Measurements from ENCODE around the gene C1orf167.

C1orf167 gene, protein sequence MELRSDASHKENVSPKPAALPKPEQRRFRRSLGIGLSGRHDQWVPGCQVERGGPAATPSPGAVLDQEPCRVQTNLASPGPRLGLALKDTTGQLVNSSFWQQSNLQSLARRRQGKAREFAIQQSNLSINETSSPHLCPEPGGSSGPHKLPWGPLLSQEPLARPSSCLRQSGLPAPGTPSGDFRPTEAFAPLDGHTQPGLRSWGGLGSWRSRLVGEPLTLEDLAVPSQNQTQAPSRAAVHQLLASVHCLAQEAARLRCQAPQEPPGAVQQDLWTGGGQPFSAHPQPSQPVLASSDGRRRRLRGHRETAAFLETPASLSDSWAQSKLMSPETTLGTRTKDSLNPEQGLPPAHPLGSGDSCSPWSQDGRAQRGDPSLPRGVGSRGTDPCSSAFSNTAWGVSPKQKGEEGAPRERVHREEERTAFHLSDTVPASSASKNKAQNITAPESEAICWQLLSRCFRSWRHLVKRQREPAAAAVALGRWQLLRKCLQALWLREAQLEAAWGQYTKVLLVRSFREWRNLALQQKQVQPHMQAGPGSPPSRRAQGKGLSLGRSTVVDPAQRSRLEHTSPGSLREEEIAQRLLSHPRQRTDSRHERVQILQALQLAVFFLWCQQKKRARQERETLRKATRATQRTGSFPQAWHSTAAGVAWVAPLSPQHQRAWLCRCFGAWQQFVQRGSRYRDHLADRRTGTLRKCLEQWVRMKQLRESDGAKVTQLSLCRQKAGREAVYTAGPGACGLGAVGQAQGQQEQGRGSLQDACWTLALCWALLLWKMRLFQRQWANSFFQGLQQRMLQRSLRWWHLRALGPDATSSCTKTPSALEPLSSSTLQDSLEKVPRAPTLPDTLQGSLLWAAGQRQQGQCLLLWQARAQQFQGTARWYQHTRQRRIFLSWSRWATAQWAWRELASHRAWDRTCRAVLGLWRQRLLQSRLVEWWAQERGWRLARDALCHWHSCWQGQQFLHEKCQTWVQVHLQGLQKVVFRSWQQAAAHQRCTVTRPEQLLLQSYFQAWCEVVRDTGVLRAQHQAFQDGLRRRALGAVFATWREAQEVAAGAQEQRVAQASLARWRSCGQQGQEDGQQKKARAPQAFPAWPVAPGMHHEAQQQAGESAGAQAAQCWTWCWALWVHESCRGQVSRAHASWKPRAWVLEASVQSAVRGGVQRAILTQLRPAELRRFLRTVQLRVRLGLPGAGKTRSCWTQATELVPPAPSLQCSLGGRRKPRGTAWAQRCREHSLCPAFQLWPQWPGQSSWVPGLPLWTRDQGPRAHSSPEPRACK (N-terminal part only)

DNA sequence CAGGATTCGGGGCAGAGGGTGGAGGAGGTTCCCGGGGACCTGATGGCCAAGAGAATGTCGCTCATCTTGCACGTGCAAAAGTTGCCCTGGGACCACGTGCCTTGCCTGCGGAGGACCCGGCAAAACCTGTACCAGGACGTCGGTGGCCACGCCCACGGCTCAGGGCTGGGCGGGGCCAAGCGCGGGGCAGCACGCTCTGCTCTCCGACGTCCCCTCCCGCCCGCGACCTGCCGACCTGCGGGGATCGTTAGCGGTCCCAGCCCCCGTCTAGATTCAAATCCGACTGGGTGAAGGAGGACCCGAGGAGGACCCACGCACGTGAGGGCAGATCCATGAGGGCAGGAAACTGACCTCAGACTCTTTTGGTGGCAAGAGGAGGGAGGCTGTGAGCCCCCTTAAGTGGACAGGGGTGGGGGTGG, at the start of gene C1orf167:
Gene C1orf167 (plus strand): TSS at position 206 of the 419 bp plus-strand sequence. CDS start 2,208 bp downstream, outside the sequence.
- no peak for DNase-seq

DNA sequence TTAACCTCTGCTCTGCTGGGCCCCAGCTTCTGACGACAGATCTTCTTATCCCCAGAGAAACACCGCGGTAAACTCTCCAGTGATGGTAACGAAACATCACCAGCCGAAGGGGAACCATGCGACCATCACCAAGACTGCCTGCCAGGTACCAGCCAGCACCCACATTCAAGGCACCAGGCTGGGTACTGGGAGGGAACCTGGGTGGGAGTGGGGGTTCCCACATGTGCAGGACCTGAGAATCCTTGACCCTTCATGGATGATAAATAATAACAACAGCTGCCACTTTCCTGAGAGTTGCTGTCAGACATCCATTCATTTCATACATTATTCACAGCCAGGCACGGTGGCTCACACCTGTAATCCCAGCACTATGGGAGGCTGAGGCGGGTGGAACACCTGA, 49.7 kb upstream of the C1orf167 start:
- no peak for DNase-seq

DNA sequence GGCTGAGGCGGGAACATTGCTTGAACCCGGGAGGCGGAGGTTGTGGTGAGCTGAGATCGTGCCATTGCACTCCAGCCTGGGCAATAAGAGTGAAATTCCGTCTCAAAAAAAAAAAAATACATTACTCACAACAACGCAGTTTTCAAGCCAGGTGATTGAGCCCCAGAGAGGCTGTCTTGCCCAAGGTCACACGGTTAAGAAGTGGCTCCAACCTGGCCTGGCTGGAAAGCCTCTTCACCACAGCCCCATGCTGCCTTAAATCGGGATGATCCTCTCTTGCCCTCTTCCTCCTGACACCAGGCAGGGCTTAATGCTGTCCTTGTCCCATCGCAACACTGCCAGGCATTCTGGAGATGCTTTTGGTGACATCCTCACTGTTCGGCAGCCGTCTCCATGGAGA, 48.9 kb upstream of the C1orf167 start:
- DNase-seq, result no peak

DNA sequence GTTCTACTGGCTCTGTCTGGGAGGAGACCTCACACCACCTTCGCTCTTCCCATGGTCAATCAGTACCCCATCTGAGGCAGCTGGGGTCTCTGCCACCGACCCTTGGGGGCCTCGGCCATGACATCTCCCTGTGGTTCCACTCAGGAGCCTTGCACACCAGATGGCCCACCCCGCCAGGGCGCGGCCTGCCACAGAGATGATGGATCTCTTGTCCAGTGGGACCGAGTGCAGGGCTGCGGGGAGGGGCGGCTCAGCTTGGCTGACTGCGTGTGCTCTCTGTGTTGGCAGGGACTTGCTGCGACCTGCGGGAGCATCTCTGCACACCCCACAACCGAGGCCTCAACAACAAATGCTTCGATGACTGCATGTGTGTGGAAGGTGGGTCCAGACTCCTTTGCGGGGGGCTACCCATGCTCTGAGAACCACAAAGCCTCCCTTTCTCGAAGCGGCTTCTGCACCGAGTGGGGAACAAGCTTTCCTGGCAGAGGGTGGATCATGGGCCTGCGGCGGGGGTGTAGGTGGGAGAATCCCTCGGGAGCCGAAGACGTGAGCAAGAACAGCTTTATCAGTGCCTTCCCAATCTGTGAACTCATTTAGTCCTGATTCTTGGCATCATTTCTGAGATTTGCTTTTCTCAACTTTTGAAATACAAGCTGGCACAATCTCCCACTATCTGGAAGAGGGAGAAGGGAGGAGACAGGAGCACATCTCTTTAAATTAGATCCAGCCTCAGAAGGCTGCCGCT, 47.0 kb upstream of the C1orf167 start:
- no peak for DNase-seq

DNA sequence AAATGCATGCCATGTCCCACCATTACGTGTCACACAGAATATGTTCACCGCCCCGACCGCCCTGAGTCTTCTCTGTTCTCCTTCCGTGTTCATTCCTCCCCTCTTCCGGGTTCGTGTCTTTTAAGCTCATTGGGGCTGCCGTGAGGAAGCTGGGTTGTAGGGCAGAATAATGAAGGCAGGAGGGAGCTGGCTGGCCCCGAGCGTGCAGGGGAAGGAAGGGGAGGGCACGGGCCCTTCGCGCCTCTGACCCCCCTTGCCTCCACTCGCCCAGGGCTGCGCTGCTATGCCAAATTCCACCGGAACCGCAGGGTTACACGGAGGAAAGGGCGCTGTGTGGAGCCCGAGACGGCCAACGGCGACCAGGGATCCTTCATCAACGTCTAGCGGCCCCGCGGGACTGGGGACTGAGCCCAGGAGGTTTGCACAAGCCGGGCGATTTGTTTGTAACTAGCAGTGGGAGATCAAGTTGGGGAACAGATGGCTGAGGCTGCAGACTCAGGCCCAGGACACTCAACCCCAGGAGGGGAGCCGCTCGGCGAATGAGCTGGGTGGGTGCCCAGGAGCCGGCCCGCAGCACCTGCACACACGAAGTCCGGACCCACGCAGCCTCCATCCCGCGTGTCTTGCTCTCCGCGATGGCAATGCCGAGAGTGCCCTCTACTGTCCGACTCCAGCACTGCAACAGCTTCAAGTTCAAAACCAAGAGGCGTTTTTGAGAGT, 42.5 kb upstream of the C1orf167 start:
- peak; percentile 68 for DNase-seq

DNA sequence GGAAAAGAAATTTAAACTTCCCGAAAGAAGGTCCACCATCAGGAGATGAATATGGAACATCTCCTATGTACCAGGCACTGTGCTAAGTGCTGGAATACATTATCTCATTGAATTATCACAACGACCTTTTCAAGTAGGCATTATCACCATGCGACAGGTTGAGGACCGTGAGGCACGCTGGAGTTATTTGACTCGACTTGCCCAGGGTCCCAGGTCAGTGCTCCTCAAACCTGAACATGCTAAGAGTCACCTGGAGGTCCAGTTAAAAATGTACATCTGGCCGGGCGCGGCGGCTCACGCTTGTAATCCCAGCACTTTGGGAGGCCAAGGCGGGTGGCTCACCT, 42.0 kb upstream of the C1orf167 start:
- DNase-seq, result no peak

DNA sequence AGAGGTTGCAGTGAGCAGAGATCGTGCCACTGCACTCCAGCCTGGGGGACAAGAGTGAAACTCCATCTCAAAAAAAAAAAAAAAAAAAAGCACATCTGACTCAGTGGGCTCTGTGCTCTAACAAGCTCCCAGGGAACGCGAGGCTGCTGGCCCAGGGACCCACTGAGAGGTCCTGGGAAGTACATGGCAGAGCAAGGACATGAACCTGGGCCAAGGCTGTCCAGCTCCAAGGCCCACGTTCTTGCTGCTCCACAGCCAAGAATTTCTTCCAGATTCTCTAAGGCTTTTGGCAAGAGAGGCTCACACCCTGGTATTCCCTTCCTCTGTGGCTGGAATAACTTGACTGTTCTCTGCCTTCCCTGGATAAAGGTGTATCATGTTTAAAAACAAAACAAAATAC, 41.5 kb upstream of the C1orf167 start:
- no peak for DNase-seq

DNA sequence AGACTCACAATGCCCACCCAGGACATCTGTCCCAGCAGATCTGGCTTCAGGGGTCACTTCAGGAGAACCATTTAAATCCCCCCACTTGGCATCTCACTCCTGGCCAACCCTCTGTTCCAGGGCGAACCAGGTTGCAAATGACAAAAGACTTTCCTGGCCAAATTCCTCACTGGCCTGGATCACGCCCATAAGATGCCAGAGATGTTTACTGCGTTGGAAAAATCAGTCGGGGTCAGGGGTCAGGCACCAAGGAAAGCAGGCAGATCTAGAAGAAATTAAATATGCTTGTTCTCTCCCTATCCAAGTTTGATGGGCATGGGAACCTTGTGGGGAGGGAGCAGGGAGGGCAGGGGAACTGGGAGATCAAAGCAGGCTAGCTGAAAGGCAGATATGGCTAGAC, 40.7 kb upstream of the C1orf167 start:
- no peak for DNase-seq

DNA sequence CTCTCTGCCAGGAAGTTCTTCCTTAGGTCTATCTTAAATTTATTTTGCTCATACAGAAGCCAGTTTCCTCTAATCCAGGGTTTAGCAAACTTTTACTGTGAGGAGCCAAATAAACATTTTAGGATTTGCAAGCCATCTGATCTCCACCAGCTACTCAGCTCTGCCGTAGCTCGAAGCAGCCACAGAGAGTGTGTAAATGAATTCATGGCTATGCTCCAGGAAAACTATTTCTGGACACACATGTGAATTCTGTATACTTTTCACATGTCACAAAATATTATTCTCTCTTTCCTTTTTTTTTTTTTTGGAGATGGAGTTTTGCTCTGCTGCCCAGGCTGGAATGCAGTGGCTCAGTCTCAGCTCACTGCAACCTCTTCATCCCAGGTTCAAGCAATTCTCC, 39.5 kb upstream of the C1orf167 start:
- no peak for DNase-seq

DNA sequence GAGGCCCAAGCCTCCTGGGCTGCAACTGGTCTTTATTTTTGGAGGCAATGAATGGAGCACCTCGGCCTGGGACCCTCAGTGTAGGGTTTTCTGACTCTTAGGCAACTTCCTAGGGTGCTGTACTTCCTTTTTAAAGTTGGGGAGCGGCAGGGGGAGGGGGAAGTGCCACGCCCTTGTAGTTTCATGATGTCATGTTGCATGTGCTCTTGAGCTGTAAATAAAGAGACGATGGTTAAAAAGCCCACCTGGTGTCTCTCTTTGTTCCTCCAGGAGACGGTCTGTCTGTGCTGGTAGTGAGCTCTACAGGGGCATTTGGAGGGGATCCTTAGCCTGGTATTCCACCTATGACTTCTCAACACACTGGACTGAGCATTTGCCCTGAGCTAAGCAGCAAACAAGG, 36.4 kb upstream of the C1orf167 start:
- DNase-seq, result no peak

DNA sequence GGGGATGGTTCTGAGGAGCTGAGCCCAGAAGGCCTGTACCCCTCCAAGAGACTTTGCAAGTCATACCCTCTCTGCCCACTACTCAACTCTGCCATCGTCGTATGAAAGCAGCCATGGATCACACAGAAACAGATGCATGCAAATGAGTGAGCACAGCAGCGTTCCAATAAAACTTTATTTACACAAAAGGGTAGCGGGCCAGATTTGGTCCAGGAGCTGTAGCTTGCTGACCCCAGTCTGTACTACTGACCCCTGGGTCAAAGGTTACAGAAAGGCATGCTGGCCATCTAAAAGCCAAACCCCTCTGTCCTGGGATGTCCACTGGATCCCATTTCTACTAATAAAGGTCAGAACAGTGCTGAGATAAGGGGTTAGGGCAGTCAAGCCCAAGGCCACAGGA, 34.9 kb upstream of the C1orf167 start:
- DNase-seq, result no peak

DNA sequence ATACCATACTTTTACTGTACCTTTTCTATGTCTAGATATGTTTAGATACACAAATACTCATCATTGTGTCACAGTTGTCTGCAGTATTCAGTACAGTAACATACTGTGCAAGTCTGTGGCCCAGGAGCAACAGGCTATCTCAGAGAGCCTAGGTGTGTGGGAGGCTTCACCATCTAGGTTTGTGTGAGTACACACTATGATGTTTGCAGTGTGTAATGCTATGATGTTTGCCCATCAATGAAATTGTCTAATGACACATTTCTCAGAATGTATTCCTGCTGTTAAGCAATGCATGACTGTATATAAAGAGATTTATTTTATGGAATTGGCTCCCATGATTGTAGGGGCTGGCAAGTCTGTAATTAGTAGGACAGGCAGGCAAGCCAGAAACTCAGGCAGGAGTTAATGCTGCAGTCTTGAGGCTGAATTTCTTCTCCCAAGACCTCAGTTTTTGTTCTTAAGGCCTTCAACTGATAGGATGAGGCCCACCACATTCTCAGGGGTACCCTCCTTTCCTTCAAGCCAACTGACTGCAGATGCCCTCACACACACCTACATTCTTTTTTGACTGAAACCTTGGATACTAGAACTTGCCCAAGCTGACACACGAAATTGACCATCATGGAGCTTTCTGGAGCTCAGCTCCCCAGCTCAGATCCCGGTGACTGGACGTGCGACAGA, 33.7 kb upstream of the C1orf167 start:
- no peak for DNase-seq

DNA sequence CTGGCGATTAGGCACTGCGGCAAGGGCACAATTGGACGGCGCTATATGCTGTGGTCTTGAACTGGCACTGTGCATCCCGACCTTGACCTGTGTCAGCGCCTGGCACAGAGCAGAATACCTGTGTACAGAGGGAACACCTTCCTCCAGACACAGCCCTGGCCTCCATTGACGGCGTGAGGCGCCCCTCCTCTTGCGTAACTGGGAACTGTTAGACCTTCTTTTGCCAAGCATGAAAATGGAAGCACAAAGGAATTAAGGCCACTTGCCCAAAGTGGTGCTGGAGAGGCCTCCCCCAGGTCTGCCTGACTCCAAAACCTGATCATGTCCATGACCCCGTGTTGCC, 32.9 kb upstream of the C1orf167 start:
- DNase-seq, result no peak

DNA sequence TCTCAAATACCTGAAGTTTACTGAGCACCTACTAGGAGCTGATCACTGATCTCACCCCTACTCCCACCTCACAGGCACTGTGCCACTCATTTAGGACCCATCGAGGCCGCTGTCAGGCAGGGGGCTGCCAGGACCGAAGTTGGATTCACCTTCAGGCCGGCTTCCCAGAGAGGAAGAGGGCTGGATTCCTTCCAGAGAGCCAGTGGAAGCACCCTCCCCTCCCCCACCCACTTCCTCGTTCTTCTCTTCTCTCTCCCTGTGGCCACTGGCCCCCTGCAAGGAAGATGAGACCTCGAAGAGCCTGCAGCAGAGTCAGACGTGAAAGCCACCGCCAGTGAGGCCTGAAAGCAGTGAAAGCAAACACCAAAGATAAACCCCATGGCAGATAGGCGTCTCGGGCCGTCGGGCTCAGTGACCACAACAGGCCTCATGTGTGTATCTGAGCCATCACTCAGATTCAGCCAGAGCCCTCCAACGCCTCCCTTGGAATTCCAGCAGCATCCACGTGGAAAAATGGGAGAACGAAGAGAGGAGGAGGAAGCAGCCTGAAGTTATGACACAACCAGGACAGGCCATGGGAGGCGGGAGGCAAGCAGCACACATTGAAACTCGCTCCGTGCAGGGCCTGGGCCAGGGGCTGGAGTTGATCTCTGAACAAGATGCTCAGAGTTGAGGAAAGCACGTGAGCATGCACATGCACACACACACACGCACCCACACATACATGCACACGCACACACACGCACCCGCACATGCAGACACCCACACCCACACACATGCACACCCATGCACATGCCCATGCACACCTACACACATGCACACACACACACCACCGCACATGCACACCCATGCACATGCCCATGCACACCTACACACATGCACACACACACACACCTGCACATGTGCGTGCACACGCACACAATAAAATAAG, 32.2 kb upstream of the C1orf167 start:
- DNase-seq, result no peak

DNA sequence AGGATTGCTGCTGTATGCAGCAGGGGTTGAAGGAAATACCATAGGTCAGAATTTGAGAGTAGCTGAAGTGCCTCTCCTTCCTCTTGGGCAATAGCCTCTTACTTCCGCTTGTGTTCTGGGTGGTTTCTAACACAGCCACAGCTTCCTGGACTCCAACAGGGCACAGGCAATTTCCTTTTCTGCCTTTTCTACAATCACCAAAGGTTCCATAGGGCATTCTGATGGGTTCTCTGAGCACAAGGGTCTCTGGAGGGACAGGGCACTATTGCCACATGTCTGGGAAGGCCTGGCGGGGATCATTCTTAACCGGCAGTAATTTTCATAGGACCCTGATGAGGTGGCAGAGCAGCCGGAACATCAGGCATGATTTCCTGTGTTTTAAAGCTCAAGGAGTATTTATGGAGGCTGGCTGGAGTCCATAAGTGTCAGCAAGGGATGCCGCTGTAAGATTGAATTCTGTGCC, 31.5 kb upstream of the C1orf167 start:
- DNase-seq, result no peak

DNA sequence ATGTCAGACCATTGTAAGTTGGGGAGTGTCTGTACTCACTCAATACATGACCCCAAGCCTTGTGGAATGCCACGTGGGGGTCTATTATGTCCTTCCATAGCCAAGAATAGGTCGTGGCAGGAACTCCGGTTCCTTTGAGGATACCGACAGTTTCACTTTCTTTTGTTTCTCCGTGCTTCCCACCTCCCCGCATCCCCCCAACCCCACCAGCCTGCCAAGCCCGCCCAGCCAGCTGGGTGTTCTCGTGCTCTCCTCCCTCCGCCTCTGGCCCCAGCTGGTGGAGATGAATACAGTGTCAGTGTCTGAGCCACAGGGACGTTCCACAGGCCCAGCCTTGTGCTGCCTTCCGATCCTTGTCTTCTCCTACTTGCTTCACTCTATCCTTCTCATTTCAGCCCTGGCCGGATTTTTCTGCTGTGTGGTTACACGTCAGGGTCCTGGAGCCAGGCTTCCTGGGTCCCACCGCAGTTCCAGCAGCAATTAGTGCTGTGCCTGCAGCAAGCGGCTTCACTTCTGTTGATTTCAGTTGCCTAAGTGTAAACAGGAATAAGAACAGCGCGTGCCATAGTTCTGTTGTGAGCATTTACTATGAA, 30.2 kb upstream of the C1orf167 start:
- peak; percentile 79 for DNase-seq

DNA sequence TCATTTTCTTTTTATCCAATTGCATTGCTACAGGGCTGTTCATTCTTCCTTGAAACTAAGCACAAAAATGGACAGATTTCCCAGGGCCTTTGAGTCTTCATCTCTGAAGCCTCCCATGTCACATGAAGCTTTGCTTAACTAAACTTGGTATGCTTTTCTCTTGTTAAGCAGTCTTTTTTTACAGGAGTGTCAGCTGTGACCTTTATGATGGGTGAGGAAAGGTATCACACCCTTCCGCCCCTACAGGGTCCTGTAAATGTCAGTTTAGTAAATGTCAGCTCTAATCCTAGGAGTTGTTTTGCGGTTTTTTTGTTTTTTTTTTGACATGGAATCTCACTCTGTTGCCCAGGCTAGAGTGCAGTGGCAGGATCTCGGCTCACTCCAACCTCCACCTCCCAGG, 28.7 kb upstream of the C1orf167 start:
- DNase-seq, result no peak

DNA sequence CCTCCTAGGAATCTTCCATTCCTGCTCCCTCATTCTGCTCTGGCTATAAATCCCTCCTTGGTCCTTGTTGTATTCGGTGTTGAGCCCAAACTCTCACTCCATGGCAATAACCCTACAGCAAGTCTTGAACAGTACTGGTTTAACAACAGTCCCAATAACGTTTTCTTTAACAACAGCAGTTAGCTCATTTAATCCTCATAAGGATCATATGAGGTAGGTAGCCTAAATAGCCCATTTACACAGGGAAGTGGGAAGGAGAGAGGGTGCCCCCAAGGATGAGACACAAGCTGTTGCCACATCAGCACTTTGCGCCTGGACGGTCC, 26.5 kb upstream of the C1orf167 start:
- DNase-seq, result no peak

DNA sequence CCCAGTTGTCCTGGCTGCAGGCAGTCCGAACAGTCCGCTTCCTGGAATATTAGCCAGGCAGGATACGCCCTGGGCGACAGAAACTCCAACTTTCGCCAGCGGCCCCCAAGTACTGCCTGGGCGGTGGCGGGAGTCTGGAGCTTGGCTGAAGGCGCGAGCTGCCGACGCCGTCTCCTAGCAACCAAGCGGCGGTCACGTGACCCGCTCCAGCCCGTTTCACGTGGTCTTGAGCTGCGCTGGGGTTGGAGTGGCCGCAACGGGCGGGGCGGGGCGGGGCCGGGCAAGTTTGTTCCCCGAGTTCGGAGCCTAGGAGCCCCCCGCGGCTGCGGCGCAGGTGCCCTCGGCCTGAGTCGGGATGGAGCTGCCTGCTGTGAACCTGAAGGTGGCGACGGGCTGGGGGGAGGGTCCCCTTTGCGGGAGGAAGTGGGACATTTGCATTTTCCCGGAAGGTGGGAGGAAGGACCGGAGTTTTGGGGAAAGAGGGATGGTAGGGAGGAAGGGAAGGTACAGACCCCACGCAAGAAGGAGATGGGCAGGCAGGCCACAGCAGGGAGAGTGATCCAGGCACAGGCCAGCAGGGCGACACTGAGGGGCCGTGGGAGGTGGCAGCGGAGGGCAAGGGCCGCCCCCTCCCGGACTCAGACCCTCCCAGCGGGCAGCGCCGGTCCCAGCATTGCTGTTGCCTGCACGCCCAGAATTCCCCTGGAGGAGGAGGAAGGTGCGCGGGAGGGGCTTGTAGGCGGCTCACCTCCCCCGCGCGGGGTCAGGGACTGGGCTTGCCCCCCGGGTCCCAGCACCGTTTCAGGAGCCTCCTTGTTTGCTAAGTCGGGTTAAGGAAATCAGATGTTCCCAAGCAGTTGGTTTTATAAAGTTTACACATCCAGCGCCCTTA, 25.9 kb upstream of the C1orf167 start, which contains the start of gene AGTRAP:
Gene AGTRAP (plus strand): TSS at position 283 of the 892 bp plus-strand sequence. CDS start 73 bp downstream, at position 356.
- peak; percentile 91 for DNase-seq
